Ammon's horn (tissue), 1 donor: ENCODE measurements around the gene TAF1C.

ENCODE experiments used
- DNase-seq: peaks from one replicate; pipeline ENCODE4 v3.0.0-alpha.2; 2016; ENCODE audit warnings: low spot score

TAF1C gene

GRCh38 chr16:84156342-84156784 is 30.5 kb downstream of the TAF1C start:
- peak; percentile 50 for DNase-seq

GRCh38 chr16:84155771-84156170 is 31.1 kb downstream of the TAF1C start:
- DNase-seq = no peak

DNA sequence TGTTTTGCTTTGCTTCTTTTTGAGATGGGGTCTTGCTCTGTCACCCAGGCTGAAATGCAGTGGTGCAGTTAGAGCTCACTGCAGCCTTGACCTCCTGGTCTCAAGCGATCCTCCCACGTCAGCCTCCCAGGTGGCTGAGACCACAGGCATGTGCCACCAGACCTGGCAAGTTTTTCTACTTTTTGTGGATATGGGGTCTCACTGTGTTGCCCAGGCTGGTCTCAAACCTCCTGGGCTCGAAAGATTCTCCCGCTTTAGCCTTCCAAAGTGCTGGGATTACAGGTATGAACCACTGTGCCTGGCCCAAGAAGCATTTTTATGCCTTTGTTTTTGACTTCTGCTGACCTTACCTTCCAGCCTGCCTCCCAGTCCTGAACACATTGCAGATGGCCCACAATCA is 31.6 kb downstream of the TAF1C start:
- DNase-seq = no peak

DNA sequence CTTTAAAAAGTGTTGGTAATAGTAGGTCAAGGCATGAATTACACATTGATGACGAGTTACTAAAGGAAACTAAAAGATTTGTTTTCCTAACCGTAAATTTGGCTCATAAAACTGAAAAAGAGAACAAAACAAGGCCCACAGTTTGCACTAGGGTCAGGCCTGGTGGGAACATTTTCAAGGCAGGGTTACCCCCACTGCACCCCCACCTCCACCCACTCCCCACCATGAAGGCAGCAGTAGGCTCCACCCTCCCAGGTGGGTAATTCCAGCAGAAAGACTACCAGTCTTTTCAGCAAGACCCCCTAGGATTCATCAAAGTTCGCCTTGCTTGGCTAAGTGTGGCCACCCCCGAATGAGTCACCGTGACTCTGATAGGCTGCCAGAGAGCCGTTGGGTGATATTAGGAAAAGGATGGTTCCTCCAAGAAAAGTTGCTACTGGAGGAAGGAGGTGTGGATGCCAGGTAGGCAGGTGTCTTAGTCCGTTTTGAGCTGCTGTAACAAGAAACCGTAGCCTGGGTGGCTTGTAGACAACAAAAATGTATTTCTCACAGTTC is 33.1 kb downstream of the TAF1C start:
- DNase-seq = no peak

DNA sequence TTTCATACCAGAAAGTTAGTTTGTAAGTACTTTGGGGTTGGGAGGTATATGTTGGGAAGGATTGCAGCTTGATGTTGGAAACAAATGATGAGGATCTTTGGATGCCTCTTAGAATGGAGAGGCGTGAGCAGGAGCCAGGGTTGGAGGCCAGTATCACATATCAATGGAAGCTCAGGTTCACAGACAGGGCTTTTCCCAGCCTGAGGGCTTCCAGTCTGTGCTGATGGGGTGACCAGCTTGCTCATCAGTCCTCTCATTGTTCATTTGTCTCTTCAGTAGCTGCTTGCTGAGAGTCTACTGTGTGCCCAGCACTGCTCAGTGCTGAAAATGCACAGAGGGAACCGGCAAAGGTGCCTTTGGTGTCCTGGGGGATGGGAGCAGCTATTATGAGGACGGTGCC is 35.9 kb downstream of the TAF1C start:
- DNase-seq = no peak

GRCh38 chr16:84144859-84145639 is 41.8 kb downstream of the TAF1C start, which contains the start of the genes DNAAF1 and HSDL1:
Gene DNAAF1, plus strand, starts transcription at chr16:84145308. Its CDS starts 133 bp downstream, at chr16:84145441.
Gene HSDL1, minus strand, starts transcription at chr16:84145177. Its CDS starts 13,856 bp downstream, at chr16:84131321.
- peak; percentile 93 for DNase-seq

DNA sequence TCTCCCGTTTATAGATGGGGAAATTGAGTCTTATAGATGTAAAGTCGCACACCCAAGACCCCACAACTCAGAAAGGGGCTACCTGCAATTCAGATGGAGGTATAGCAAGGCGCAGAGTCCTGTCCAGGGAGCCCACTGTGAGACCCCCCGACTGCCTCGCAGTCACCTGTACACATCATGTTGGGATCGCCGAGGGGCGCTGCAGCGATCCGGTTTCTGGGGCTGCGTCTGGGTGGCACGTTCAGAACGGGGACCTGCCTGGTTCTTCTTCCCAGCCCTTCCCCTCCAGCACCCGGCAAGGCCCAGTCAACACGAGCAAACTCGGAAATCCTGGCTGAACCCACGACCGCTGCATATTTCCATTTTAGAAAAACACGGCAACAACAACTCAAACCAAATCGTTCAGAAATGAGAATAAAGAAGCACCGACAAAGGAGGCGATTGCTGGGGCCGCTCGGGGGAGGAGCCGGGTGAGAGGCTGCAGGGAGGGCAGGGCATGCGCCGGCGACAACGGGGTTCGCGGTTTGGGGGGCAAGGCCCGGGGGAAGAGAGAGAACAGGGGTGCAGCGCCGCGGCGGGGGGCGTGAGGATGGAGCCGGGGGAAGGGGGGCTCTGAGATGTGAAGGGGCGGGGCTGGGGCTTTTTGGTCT is 42.5 kb downstream of the TAF1C start:
- DNase-seq = peak; percentile 58

DNA sequence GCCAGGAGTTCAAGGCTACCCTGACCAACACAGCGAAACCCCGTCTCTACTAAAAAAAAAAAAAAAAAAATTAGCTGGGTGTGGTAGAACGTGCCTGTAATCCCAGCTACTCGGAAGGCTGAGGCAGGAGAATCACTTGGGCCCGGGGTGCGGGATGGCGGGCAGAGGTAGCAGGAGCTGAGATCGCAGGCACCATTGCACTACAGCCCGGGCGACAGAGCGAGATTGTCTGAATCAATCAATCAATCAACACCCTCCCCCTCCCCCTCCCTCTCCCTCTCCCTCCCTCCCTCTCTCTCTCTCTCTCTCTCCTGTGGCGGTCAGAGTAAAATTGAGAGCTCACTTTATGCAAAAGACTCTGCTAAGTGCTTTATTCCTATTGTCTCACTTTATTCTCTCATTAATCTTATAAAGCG is 43.1 kb downstream of the TAF1C start:
- DNase-seq = no peak

DNA sequence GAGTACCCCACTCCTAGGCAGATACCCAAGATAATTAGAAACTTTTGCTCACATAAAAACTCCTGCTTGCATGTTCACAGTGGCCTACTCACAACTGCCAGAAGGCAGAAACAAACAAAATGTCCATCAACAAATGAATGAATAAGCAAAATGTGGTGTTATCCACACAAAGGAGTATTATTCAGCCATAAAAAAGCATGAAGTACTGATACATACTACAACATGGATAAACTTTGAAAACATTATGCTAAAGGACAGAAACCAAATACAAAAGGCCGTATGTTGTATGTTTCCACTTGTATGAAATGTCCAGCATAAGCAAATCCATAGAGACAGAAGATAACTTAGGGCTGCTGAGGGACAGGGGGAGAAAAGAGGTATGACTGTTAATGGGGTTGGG is 43.8 kb downstream of the TAF1C start:
- no peak for DNase-seq

GRCh38 chr16:84141143-84141670 is 45.6 kb downstream of the TAF1C start:
- DNase-seq = no peak

DNA sequence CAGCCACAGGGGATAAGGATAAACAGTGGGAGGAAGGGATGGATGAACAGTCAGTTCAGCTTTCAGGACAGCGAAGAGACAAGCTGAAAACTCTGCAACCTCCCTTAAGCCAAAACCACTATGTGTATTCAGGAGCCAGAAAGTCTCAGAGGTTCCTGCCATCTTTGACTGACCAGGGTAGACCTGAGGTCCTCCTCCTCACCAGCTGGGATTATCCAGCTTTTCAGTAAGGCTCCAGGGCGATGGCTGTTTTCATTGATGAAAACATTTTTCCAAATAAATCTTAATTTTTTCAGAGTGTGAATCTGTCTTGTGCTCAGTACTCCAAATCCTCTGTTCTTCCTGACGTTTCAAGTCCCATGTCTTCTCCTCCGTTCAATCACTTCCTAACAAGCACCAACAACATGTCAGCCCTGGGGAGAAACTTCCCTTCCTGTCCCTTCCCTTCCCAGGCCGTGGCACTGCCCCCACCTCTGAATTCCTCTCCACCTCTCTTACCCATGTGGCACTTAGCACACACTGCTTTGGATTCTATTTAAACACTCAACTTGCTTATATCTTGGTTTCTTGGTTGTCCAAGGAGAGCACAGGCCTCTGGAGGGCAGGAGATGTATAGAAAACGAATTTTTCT is 47.1 kb downstream of the TAF1C start:
- no peak for DNase-seq

DNA sequence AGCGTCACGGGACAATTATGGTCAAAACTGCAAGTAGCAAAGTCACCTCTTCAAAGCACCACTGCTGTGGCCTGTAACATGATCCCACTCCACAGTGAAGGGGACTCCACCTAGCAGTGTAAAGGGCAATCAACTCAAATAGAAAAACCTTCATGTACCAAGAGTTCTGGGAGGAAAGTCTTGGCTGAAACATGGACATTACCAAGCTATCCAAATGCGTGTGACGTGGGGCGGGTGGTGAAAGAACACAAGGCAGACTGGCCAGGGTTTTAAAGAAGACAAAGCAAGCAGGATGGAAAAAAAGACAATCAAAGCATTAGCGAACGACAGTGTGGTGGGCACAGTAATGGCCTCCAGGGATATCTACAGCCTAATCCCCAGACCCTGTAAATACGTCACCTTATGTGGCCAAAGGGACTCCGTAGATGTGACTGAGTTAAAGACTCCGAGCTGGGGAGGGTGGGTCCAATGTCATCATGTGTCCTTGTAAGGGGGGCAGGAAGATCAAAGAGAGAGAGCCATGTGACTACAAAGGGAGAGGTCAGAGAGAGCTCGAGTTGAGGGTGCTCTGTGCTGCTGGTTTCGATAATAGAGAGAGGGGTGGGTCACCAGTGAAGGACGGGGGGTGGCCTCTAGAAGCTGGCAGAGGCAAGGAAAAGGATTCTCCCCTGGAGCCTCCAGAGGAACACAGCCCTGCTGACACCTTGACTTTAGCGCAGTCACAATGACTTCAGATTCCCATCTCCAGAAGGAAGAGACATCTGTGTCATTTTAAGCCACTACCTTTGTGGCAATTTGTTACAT is 47.8 kb downstream of the TAF1C start:
- DNase-seq = no peak

DNA sequence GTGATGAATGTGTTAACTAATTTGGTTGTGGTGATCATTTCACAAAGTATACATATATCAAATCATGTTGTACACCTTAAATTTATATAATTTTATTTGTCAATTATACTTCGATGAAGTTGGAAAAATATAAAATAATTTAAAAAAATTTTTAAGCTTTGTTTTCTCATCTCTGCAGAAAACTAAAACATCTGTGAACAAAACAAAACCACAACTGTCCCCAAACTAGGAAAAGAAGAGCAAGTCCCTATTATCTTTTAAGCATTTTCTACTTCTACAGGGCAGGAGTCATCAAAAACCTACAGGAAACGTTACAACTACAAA is 48.4 kb downstream of the TAF1C start:
- DNase-seq = no peak

- no peak for DNase-seq
Measured at GRCh38 chr16:84137769-84138357, 49.0 kb downstream of the TAF1C start.

GRCh38 chr16:84137287-84137686 is 49.6 kb downstream of the TAF1C start:
- no peak for DNase-seq

- DNase-seq = no peak
Measured at GRCh38 chr16:84136331-84137125, 50.3 kb downstream of the TAF1C start.

DNA sequence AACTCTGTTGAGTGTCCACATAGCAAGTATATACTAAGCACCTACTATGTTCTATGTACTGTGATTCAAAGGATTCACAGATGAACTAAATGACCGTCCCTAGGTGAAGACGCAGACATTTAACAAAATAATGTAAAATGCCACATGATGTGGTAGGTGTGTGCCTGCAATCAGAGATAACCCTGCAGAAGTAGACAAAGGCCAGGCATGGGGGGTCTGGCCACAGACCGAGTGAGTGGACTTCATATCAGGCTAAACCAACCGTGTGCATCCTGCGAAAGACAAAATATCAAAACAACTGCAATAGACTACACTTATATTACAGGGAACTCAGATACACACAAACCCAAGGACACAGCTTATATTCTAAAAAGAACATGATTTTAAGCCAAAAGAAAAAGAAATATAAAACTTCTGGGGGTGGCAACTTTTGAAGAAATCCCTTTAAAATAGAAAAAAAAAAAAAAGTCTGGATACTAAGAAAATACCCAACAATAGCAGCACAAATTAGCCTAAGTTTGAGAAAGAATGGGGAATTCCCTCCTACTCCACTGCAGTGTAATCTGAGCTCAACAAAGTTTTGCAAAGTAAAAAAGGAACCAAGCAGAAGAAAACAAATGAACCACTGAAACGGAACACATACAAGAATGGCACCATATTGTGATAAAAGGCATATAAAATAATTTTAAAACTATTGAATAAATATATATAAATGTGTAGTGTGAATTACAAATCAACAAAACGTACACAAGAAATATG is 54.2 kb downstream of the TAF1C start:
- no peak for DNase-seq

- DNase-seq = no peak
Measured at GRCh38 chr16:84131117-84131516, 55.7 kb downstream of the TAF1C start.
